22Rv1 (cell line): Measurements from ENCODE around the gene PLA2G4C.

Experiments
- CTCF ChIP-seq: fragments of 450-650 bp; IDR thresholded peaks from 2 replicates; pipeline ENCODE4 v1.5.1; 2017; ENCODE audit warnings: mild to moderate bottlenecking
- ZFX ChIP-seq: fragments of 450-650 bp; IDR thresholded peaks from 2 replicates; pipeline ENCODE4 v1.6.1; 2017; ENCODE audit warnings: antibody characterized with exemption, borderline replicate concordance

GRCh38 chr19:48060381-48060780 is 50.2 kb downstream of the PLA2G4C start:
- TF ChIP-seq CTCF (no peak), ZFX (no peak)
